GM12878 (cell line): ENCODE data around the gene SOX12. TPM values are rescaled to one million over a fixed set of nuclear protein-coding genes. Genes with fewer than 3 reads are reported as not detected.

Experiments
- ATAC-seq: fragments of 200-7000 bp; cut with Tn5 transposase; 3 replicates; pipeline ENCODE4 v1.9.1; 2020; ENCODE audit warnings: mild to moderate bottlenecking, moderate library complexity
- BruUV-seq: library from RNA; stranded (reverse); fragments of 400-500 nt; replicated peaks from 2 replicates; lab custom pipeline; 2021; lab: Mats Ljungman, UMichigan
- CTCF ChIA-PET: fragments of 300-600 bp; sonication (Branson Sonifier 250); formaldehyde crosslinking; extraction: SDS; loops from one replicate; lab custom pipeline; 2021; ENCODE audit warnings: inconsistent platforms; lab: Yijun Ruan, JAX
- POLR2A ChIA-PET: fragments of 350-600 bp; formaldehyde crosslinking; extraction: SDS; loops from one replicate; lab custom pipeline; 2021; ENCODE audit warnings: inconsistent platforms; lab: Charles Lee
- RAD21 ChIA-PET: fragments of 300-600 bp; sonication (Branson Sonifier 250); formaldehyde crosslinking; loops from one replicate; lab custom pipeline; 2023; ENCODE audit warnings: antibody characterized with exemption; ENCODE audit not compliant: unreplicated experiment; lab: Charles Lee
- SMC1A ChIA-PET: fragments of 300-600 bp; sonication (Branson Sonifier 250); formaldehyde crosslinking; loops from one replicate; lab custom pipeline; 2023; ENCODE audit not compliant: unreplicated experiment, uncharacterized antibody; lab: Charles Lee
- DNase-seq: peaks from one replicate; pipeline ENCODE4 v3.0.0-alpha.2; 2011; ENCODE audit warnings: low read depth, low spot score
- FAIRE-seq: peaks from 3 replicates; lab custom pipeline; 2011; peaks lifted over from hg19 to GRCh38; lab: Jason Lieb, UNC
- H2AFZ ChIP-seq: 2 replicates; pipeline ENCODE4 v1.6.0; 2011; ENCODE audit warnings: low read depth, low read length, control low read depth; ENCODE audit not compliant: control insufficient read depth
- H3K27ac ChIP-seq: 2 replicates; pipeline ENCODE4 v1.5.1; 2011; ENCODE audit warnings: control low read depth; ENCODE audit not compliant: control insufficient read depth, insufficient read depth
- H3K27me3 ChIP-seq, 2 experiments: replicated peaks in 1 of 2; 2 replicates each; pipeline versions ENCODE4 v1.6.0 to v1.6.1; 2011; ENCODE audit warnings: low read length in 1 of 2; ENCODE audit not compliant: control insufficient read depth in 2 of 2, insufficient read depth in 2 of 2
- H3K36me3 ChIP-seq, 2 experiments: 2 replicates each; pipeline ENCODE4 v1.5.1; 2011; ENCODE audit warnings: low read length in 1 of 2; ENCODE audit not compliant: control insufficient read depth in 2 of 2, insufficient read depth in 2 of 2
- H3K4me1 ChIP-seq: 2 replicates; pipeline ENCODE4 v1.6.1; 2011; ENCODE audit warnings: mild to moderate bottlenecking, low read length, moderate library complexity, mixed read lengths; ENCODE audit not compliant: control insufficient read depth, insufficient read depth
- H3K4me2 ChIP-seq: 2 replicates; pipeline ENCODE4 v1.6.0; 2011; ENCODE audit warnings: control low read depth; ENCODE audit not compliant: control insufficient read depth, insufficient read depth
- H3K4me3 ChIP-seq: fragments of 200-600 bp; sonication (generic); 2 replicates; pipeline ENCODE4 v1.5.1; 2016
- H3K79me2 ChIP-seq: 2 replicates; pipeline ENCODE4 v1.6.0; 2011; ENCODE audit warnings: low read length; ENCODE audit not compliant: control insufficient read depth, insufficient read depth
- H3K9ac ChIP-seq: 2 replicates; pipeline ENCODE4 v1.8.0; 2011; ENCODE audit warnings: low read length, control low read depth, mixed read lengths; ENCODE audit not compliant: control insufficient read depth, insufficient read depth
- H3K9me3 ChIP-seq: replicated peaks from 3 replicates; pipeline ENCODE4 v1.5.1; 2011; ENCODE audit warnings: mild to moderate bottlenecking, low read length; ENCODE audit not compliant: control insufficient read depth, insufficient read depth
- H4K20me1 ChIP-seq: 2 replicates; pipeline ENCODE4 v1.6.0; 2011; ENCODE audit not compliant: control insufficient read depth, insufficient read depth
- BMI1 ChIP-seq: fragments of 450-650 bp; IDR thresholded peaks from 2 replicates; pipeline ENCODE4 v1.6.1; 2016; ENCODE audit warnings: mild to moderate bottlenecking, moderate library complexity, borderline replicate concordance
- BRCA1 ChIP-seq: IDR thresholded peaks from 2 replicates; pipeline ENCODE4 v1.6.1; 2011; ENCODE audit warnings: low read depth, low read length, improper control_type of control experiment
- IRF4 ChIP-seq: IDR thresholded peaks from 2 replicates; pipeline ENCODE4 v1.6.1; 2011; ENCODE audit warnings: low read depth, low read length
- JUNB ChIP-seq: IDR thresholded peaks from 2 replicates; pipeline ENCODE4 v1.6.1; 2016; ENCODE audit warnings: antibody characterized with exemption, mild to moderate bottlenecking
- PML ChIP-seq: IDR thresholded peaks from 2 replicates; pipeline ENCODE4 v1.6.1; 2012; ENCODE audit warnings: low read length, inconsistent platforms
- SMAD1 ChIP-seq: fragments of 450-650 bp; IDR thresholded peaks from 2 replicates; pipeline ENCODE4 v1.6.1; 2018; ENCODE audit warnings: mild to moderate bottlenecking, low read depth; ENCODE audit not compliant: partially characterized antibody
- SREBF2 ChIP-seq: IDR thresholded peaks from 2 replicates; pipeline ENCODE4 v1.6.1; 2012; ENCODE audit warnings: mild to moderate bottlenecking, low read length
- ZNF384 ChIP-seq: IDR thresholded peaks from 2 replicates; pipeline ENCODE4 v1.6.1; 2012; ENCODE audit warnings: low read depth, mild to moderate bottlenecking, low read length, improper control_type of control experiment, borderline replicate concordance
- ZSCAN29 ChIP-seq: fragments of 450-650 bp; IDR thresholded peaks from 2 replicates; pipeline ENCODE4 v1.6.1; 2017; ENCODE audit warnings: mild to moderate bottlenecking, moderate library complexity
- WGBS: methylation state at CpG from one replicate; pipeline ENCODE4 v1.1.6; 2016; ENCODE audit warnings: low lambda C conversion rate; ENCODE audit not compliant: insufficient replicate concordance, insufficient coverage; ENCODE audit errors: missing lambda C conversion rate; 5-methylcytosine and 5-hydroxymethylcytosine counted together
- in situ Hi-C: fragments of 300-500 bp; cut with MboI; formaldehyde crosslinking; loops from 9 replicates; pipeline ENCODE4 v1.14.3; 2018; ENCODE audit warnings: mixed read lengths
- intact Hi-C: fragments of 100-400 bp; cut with micrococcal nuclease; formaldehyde crosslinking; loops from one replicate; pipeline ENCODE4 v1.14.2; 2022; ENCODE audit not compliant: unreplicated experiment
- polyA plus RNA-seq, 11 experiments: library from polyadenylated mRNA; depleted of rRNA in 4 of 11; unstranded in 6 of 11; stranded (reverse) in 5 of 11; fragments of >200 nt; fragmentation: Nextera tagmentation in 4 of 11; fragmentation: Illumina TruSeq in 1 of 11; extraction: Ambion mirVana in 4 of 11; extraction: Trizol in 1 of 11; gene quantifications; 1 replicate in 1 of 11; 2 replicates in 10 of 11; pipeline versions ENCODE4 v1.2.1 to v1.2.3, GENCODE V29; 2011 to 2016; ENCODE audit warnings: inconsistent platforms in 2 of 11, missing spikeins in 2 of 11, low read depth in 1 of 11
- total RNA-seq, 4 experiments: library from RNA; depleted of rRNA in 3 of 4; stranded (reverse); fragments of >200 nt in 3 of 4; fragmentation: Illumina TruSeq in 1 of 4; extraction: Trizol in 1 of 4; gene quantifications; 2 replicates each; pipeline versions ENCODE4 v1.2.1 to v1.2.3, GENCODE V29; 2013 to 2021
- TF ChIP-seq, protein P1 (sequence below): IDR thresholded peaks from 2 replicates; pipeline ENCODE4 v1.6.1; 2012; ENCODE audit warnings: low read depth, low read length, improper control_type of control experiment
- TF ChIP-seq, protein P2 (sequence below): IDR thresholded peaks from 2 replicates; pipeline ENCODE4 v1.6.1; 2012; ENCODE audit warnings: low read length, inconsistent platforms
- TF ChIP-seq, protein P3 (sequence below): fragments of 450-650 bp; IDR thresholded peaks from 2 replicates; pipeline ENCODE4 v1.6.1; 2017; ENCODE audit warnings: mild to moderate bottlenecking, moderate library complexity

SOX12 gene
- total and polyA plus RNA-seq, 10 of the 15 experiments (the other 5 are each of a cell fraction or from before 2014, with no cell fraction given): 0.50 to 17.9 (median 1.4) TPM

DNA sequence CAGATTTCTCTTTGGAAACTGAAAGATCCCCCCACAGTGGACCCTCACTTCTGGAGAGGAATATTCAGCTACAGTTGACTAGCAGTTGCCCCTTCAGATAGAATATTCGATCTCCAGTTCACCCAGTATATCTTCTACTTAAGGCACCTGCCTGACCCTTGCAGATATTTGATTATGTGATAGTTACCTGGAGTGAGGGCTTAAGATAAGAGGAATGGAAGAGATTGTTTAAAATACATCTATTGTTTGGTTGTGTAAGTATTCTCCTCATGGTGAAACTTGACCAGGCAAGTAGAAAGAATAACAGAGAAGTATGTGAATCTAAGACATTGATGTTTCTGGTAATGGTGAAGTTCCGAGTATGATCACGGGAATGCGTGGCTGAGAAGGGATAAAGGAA lies 29.5 kb upstream of the SOX12 start:
- peaks cover 23% of the 10 kb centered on the region for H3K4me1 ChIP-seq
- intact Hi-C loops: no loop called here
- SMC1A ChIA-PET: interaction anchor here (1.1 kb wide), 1 partner anchor 50 kb away, joined by 4 read pairs; the partner anchor contains the start of gene NRSN2
- RAD21 ChIA-PET: no interaction called here
- peaks cover 41% of the 10 kb centered on the region for H3K79me2 ChIP-seq
- H2AFZ ChIP-seq: no peak overlapping the region
- no peaks in the 10 kb centered on the region; the same call in 2 of the 3 replicates for H3K9me3 ChIP-seq
- no peak overlapping the region for H3K4me3 ChIP-seq
- no TSS peak for BruUV-seq
- H3K9ac ChIP-seq: no peak overlapping the region
- no peaks in the 10 kb centered on the region for H3K27me3 ChIP-seq
- ATAC-seq: no peak
- FAIRE-seq: no peak
- 99% methylated on average over 4 of the region's 4 CpGs for WGBS
- peaks cover 4% of the 10 kb centered on the region; the same call in 1 of the 2 replicates for H4K20me1 ChIP-seq
- CTCF ChIA-PET: interaction anchor here (1.1 to 1.2 kb wide), 2 partner anchors 14 to 30 kb away, joined by 3 to 4 read pairs; no protein-coding TSS in a partner anchor
- H3K4me2 ChIP-seq: no peak overlapping the region
- no peak for TF ChIP-seq PML
- no peak for TF ChIP-seq ZNF384
- no peak for TF ChIP-seq SMAD1
- no peak for TF ChIP-seq JUNB
- no peak for TF ChIP-seq ZSCAN29
- TF ChIP-seq BMI1: no peak
- TF ChIP-seq SREBF2: no peak
- TF ChIP-seq, protein P1, sequence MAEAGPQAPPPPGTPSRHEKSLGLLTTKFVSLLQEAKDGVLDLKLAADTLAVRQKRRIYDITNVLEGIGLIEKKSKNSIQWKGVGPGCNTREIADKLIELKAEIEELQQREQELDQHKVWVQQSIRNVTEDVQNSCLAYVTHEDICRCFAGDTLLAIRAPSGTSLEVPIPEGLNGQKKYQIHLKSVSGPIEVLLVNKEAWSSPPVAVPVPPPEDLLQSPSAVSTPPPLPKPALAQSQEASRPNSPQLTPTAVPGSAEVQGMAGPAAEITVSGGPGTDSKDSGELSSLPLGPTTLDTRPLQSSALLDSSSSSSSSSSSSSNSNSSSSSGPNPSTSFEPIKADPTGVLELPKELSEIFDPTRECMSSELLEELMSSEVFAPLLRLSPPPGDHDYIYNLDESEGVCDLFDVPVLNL: no peak
- no peak for TF ChIP-seq BRCA1
- TF ChIP-seq IRF4: no peak
- TF ChIP-seq, protein P2, sequence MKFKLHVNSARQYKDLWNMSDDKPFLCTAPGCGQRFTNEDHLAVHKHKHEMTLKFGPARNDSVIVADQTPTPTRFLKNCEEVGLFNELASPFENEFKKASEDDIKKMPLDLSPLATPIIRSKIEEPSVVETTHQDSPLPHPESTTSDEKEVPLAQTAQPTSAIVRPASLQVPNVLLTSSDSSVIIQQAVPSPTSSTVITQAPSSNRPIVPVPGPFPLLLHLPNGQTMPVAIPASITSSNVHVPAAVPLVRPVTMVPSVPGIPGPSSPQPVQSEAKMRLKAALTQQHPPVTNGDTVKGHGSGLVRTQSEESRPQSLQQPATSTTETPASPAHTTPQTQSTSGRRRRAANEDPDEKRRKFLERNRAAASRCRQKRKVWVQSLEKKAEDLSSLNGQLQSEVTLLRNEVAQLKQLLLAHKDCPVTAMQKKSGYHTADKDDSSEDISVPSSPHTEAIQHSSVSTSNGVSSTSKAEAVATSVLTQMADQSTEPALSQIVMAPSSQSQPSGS: no peak
- TF ChIP-seq, protein P3, sequence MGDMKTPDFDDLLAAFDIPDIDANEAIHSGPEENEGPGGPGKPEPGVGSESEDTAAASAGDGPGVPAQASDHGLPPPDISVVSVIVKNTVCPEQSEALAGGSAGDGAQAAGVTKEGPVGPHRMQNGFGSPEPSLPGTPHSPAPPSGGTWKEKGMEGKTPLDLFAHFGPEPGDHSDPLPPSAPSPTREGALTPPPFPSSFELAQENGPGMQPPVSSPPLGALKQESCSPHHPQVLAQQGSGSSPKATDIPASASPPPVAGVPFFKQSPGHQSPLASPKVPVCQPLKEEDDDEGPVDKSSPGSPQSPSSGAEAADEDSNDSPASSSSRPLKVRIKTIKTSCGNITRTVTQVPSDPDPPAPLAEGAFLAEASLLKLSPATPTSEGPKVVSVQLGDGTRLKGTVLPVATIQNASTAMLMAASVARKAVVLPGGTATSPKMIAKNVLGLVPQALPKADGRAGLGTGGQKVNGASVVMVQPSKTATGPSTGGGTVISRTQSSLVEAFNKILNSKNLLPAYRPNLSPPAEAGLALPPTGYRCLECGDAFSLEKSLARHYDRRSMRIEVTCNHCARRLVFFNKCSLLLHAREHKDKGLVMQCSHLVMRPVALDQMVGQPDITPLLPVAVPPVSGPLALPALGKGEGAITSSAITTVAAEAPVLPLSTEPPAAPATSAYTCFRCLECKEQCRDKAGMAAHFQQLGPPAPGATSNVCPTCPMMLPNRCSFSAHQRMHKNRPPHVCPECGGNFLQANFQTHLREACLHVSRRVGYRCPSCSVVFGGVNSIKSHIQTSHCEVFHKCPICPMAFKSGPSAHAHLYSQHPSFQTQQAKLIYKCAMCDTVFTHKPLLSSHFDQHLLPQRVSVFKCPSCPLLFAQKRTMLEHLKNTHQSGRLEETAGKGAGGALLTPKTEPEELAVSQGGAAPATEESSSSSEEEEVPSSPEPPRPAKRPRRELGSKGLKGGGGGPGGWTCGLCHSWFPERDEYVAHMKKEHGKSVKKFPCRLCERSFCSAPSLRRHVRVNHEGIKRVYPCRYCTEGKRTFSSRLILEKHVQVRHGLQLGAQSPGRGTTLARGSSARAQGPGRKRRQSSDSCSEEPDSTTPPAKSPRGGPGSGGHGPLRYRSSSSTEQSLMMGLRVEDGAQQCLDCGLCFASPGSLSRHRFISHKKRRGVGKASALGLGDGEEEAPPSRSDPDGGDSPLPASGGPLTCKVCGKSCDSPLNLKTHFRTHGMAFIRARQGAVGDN: no peak
- TF ChIP-seq, all 136 proteins: peak for 0
- POLR2A ChIA-PET: no interaction called here
- no peak overlapping the region for H3K27ac ChIP-seq
- H3K36me3 ChIP-seq: no peaks in the 10 kb centered on the region; a peak in 1 of 4 replicates
- in situ Hi-C loops: no loop called here
- DNase-seq: no peak
